Measurements from ENCODE around the gene ASTN2.

DNA sequence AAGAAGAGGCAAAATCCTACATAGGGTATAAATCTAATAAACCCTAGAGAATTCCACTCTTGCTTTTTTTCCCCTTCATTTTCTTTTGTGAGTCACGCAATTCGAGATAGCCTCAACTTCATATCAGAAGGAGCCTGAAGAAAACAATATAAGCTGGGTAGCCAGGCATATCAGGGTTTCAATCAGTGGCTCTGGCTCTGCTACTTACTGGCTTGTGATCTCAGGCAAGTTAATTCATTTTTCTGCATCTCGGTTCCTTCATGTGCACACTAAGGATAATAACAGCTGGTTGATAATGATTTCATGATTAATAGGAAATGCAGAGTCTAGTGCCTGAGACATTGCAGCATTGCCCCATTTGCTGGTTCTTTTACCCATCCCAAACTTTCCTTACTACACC lies 46.5 kb upstream of the ASTN2 start:
- no peak for TF ChIP-seq EZH2 (IDR thresholded peaks at IDR 0.05; ENCODE audit: insufficient read depth, poor library complexity, severe bottlenecking)
- no peak for TF ChIP-seq EZH2phosphoT487 (IDR thresholded peaks at IDR 0.05; ENCODE audit: insufficient read depth, low read depth)

Measured in GM23248 (cell line).